Panc1 (cell line): ENCODE data around the gene TP73. TPM values are rescaled to one million over a fixed set of nuclear protein-coding genes. Genes with fewer than 3 reads are reported as not detected.

ENCODE experiments used
- ATAC-seq: fragments of 200-7000 bp; cut with Tn5 transposase; 2 replicates; pipeline ENCODE4 v1.9.1; 2020; ENCODE audit warnings: mild to moderate bottlenecking, moderate library complexity
- BruUV-seq: library from RNA; stranded (reverse); fragments of 400-500 nt; replicated peaks from 2 replicates; lab custom pipeline; 2021; lab: Mats Ljungman, UMichigan
- CTCF ChIA-PET: fragments of 300-600 bp; sonication (Branson Sonifier 250); formaldehyde crosslinking; loops from one replicate; lab custom pipeline; 2022; ENCODE audit warnings: antibody characterized with exemption; lab: Charles Lee
- POLR2A ChIA-PET: fragments of 300-600 bp; sonication (Branson Sonifier 250); formaldehyde crosslinking; loops from one replicate; lab custom pipeline; 2022; ENCODE audit warnings: antibody characterized with exemption; lab: Charles Lee
- DNase-seq: peaks from one replicate; pipeline ENCODE4 v3.0.0-alpha.2; 2010; ENCODE audit warnings: low read depth, low spot score
- H3K27ac ChIP-seq: 2 replicates; pipeline ENCODE4 v1.5.1; 2011; ENCODE audit warnings: mild to moderate bottlenecking, low read length, inconsistent platforms
- H3K27me3 ChIP-seq: fragments of 200-500 bp; sonication (Bioruptor generic); 2 replicates; pipeline ENCODE4 v1.6.0; 2014; ENCODE audit warnings: low read length, inconsistent platforms; ENCODE audit not compliant: control insufficient read depth, insufficient read depth
- H3K36me3 ChIP-seq: fragments of 200-500 bp; sonication (Bioruptor generic); 2 replicates; pipeline ENCODE4 v1.5.1; 2014; ENCODE audit warnings: inconsistent platforms, mild to moderate bottlenecking, low read length, moderate library complexity; ENCODE audit not compliant: control insufficient read depth, insufficient read depth
- H3K4me1 ChIP-seq: 2 replicates; pipeline ENCODE4 v1.5.1; 2011; ENCODE audit warnings: inconsistent platforms, mild to moderate bottlenecking, low read length, moderate library complexity; ENCODE audit not compliant: control insufficient read depth, insufficient read depth
- H3K4me3 ChIP-seq, 2 experiments: 2 replicates each; pipeline ENCODE4 v1.5.1; 2011 to 2012; ENCODE audit warnings: low read depth in 2 of 2, low read length in 2 of 2, mild to moderate bottlenecking in 2 of 2, inconsistent platforms in 1 of 2, moderate library complexity in 1 of 2
- H3K9me3 ChIP-seq: fragments of 200-500 bp; sonication (Bioruptor generic); 2 replicates; pipeline ENCODE4 v1.5.1; 2014; ENCODE audit warnings: low read depth, mild to moderate bottlenecking, inconsistent platforms, low read length, moderate library complexity; ENCODE audit not compliant: control insufficient read depth, insufficient read depth
- CTCF ChIP-seq: fragments of 450-650 bp; IDR thresholded peaks from 2 replicates; pipeline ENCODE4 v1.5.1; 2017; ENCODE audit warnings: mild to moderate bottlenecking
- POLR2AphosphoS5 ChIP-seq: IDR thresholded peaks from 2 replicates; pipeline ENCODE4 v1.6.1; 2012; ENCODE audit warnings: mild to moderate bottlenecking, low read depth, low read length, moderate library complexity
- REST ChIP-seq, 2 experiments: IDR thresholded peaks; 2 replicates each; pipeline ENCODE4 v1.6.1; 2011 to 2012; ENCODE audit warnings: low read depth in 2 of 2, control low read depth in 1 of 2, low read length in 1 of 2, mild to moderate bottlenecking in 1 of 2, moderate library complexity in 1 of 2; ENCODE audit not compliant: insufficient read depth in 1 of 2
- SIN3A ChIP-seq: IDR thresholded peaks from 2 replicates; pipeline ENCODE4 v1.6.1; 2012; ENCODE audit warnings: low read depth, mild to moderate bottlenecking, low read length, moderate library complexity, borderline replicate concordance; ENCODE audit not compliant: insufficient read depth
- TCF7L2 ChIP-seq: IDR thresholded peaks from 2 replicates; pipeline ENCODE4 v1.6.1; 2011; ENCODE audit warnings: mild to moderate bottlenecking, low read depth, low read length, inconsistent platforms
- in situ Hi-C: cut with HindIII; loops from 2 replicates; pipeline ENCODE4 v1.10.0; 2016; ENCODE audit warnings: low sequenced_read_pairs, low pct_unique_long_range_greater_than_20kb
- intact Hi-C: fragments of 100-400 bp; cut with micrococcal nuclease; formaldehyde crosslinking; loops from one replicate; pipeline ENCODE4 v1.10.0; 2022; ENCODE audit not compliant: unreplicated experiment
- total RNA-seq: library from RNA; stranded (reverse); gene quantifications from one replicate; pipeline ENCODE4 v1.2.1, GENCODE V29; 2021; ENCODE audit not compliant: unreplicated experiment

TP73 gene
- total RNA-seq, 1 experiment from 2014 or later, result 4.7 TPM

GRCh38 chr1:3644273-3644672 is 8.0 kb upstream of the TP73 start:
- no peak for DNase-seq
- no TSS peak for BruUV-seq
- ChIA-PET CTCF (no interaction called here), POLR2A (no interaction called here)
- H3K4me1 ChIP-seq, result peaks cover 7% of the 10 kb centered on the region; the same call in 1 of the 2 replicates
- in situ Hi-C loops (no loop called here), intact Hi-C loops (no loop called here)
- no peaks in the 10 kb centered on the region for H3K27me3 ChIP-seq
- no peaks in the 10 kb centered on the region for H3K9me3 ChIP-seq
- H3K4me3 ChIP-seq, result no peak overlapping the region
- no peak for ATAC-seq
- H3K27ac ChIP-seq, result no peak overlapping the region
- H3K36me3 ChIP-seq, result peaks cover 3% of the 10 kb centered on the region
- TF ChIP-seq TCF7L2 (no peak), POLR2AphosphoS5 (no peak), SIN3A (no peak), REST (IDR thresholded peaks at IDR 0.05; ENCODE audit: insufficient read depth in 1 of 2, low read depth in 2 of 2, low read length in 1 of 2) (no peak), CTCF (no peak)

GRCh38 chr1:3645247-3645646 is 7.1 kb upstream of the TP73 start:
- in situ Hi-C loops (no loop called here), intact Hi-C loops (no loop called here)
- ATAC-seq, result no peak
- Histone ChIP-seq H3K9me3 (no peaks in the 10 kb centered on the region), H3K27me3 (no peaks in the 10 kb centered on the region), H3K27ac (no peak overlapping the region), H3K36me3 (peaks cover 3% of the 10 kb centered on the region), H3K4me3 (no peak overlapping the region), H3K4me1 (peaks cover 7% of the 10 kb centered on the region; the same call in 1 of the 2 replicates)
- no TSS peak for BruUV-seq
- ChIA-PET CTCF (no interaction called here), POLR2A (no interaction called here)
- TF ChIP-seq SIN3A, result no peak
- TF ChIP-seq REST (IDR thresholded peaks at IDR 0.05; ENCODE audit: insufficient read depth in 1 of 2, low read depth in 2 of 2, low read length in 1 of 2), result no peak
- TF ChIP-seq TCF7L2, result no peak
- no peak for TF ChIP-seq CTCF
- no peak for TF ChIP-seq POLR2AphosphoS5
- no peak for DNase-seq
